NCI-H510A (cell line): Measurements from ENCODE around the gene RAP1GDS1.
A peak's percentile ranks its signal among the peaks of the same experiment; 100 is the strongest.
"Not testable (repeated sequence)": the region's sequence is repeated elsewhere in the genome, so short reads cannot be mapped to it uniquely, and the experiment has no call there.

Experiments used
- DNase-seq: peaks from one replicate; lab custom pipeline; 2025; lab: John Stamatoyannopoulos, UW

The RAP1GDS1 gene

GRCh38 chr4:98434816-98435215 is 173.6 kb downstream of the RAP1GDS1 start:
- no peak for DNase-seq

- DNase-seq, result no peak
These were observed 183.2 kb downstream of the RAP1GDS1 start for GRCh38 chr4:98444371-98444770.

GRCh38 chr4:98446499-98447375 is 185.6 kb downstream of the RAP1GDS1 start:
- no peak for DNase-seq

- DNase-seq, result no peak
These were observed 186.5 kb downstream of the RAP1GDS1 start for GRCh38 chr4:98447648-98448047.

GRCh38 chr4:98448908-98449307 is 187.7 kb downstream of the RAP1GDS1 start:
- no peak for DNase-seq

- no peak for DNase-seq
These were observed 190.9 kb downstream of the RAP1GDS1 start for GRCh38 chr4:98452091-98452490.

- DNase-seq, result not testable (repeated sequence)
These were observed 196.2 kb downstream of the RAP1GDS1 start for GRCh38 chr4:98457422-98457821.

GRCh38 chr4:98461121-98461865 is 200.1 kb downstream of the RAP1GDS1 start:
- not testable (repeated sequence) for DNase-seq

GRCh38 chr4:98462487-98462886 is 201.3 kb downstream of the RAP1GDS1 start:
- DNase-seq, result no peak

- no peak for DNase-seq
These were observed 205.8 kb downstream of the RAP1GDS1 start for GRCh38 chr4:98466868-98467599.

- DNase-seq, result peak; percentile 55
These were observed 206.5 kb downstream of the RAP1GDS1 start for GRCh38 chr4:98467627-98468072.

- no peak for DNase-seq
These were observed 207.5 kb downstream of the RAP1GDS1 start for GRCh38 chr4:98468709-98469108.

- DNase-seq, result no peak
These were observed 208.6 kb downstream of the RAP1GDS1 start for GRCh38 chr4:98469771-98470170.

GRCh38 chr4:98470366-98470765 is 209.2 kb downstream of the RAP1GDS1 start:
- DNase-seq, result no peak

GRCh38 chr4:98470831-98471230 is 209.6 kb downstream of the RAP1GDS1 start:
- DNase-seq, result no peak

GRCh38 chr4:98473046-98473445 is 211.9 kb downstream of the RAP1GDS1 start:
- DNase-seq, result no peak

GRCh38 chr4:98474408-98474844 is 213.2 kb downstream of the RAP1GDS1 start:
- no peak for DNase-seq

GRCh38 chr4:98476891-98477290 is 215.7 kb downstream of the RAP1GDS1 start:
- DNase-seq, result no peak

GRCh38 chr4:98479590-98479989 is 218.4 kb downstream of the RAP1GDS1 start:
- not testable (repeated sequence) for DNase-seq

GRCh38 chr4:98480535-98480934 is 219.4 kb downstream of the RAP1GDS1 start:
- DNase-seq, result no peak

GRCh38 chr4:98481167-98481566 is 220.0 kb downstream of the RAP1GDS1 start:
- no peak for DNase-seq

GRCh38 chr4:98482503-98482846 is 221.3 kb downstream of the RAP1GDS1 start:
- no peak for DNase-seq
